ENCODE data around the gene GLRA1. TPM values are rescaled to one million over a fixed set of nuclear protein-coding genes. Genes with fewer than 3 reads are reported as not detected.
"Not testable (repeated sequence)": the region's sequence is repeated elsewhere in the genome, so short reads cannot be mapped to it uniquely, and the experiment has no call there.

Gene GLRA1
- total RNA-seq, 1 donor from 2014 or later, result not detected

DNA sequence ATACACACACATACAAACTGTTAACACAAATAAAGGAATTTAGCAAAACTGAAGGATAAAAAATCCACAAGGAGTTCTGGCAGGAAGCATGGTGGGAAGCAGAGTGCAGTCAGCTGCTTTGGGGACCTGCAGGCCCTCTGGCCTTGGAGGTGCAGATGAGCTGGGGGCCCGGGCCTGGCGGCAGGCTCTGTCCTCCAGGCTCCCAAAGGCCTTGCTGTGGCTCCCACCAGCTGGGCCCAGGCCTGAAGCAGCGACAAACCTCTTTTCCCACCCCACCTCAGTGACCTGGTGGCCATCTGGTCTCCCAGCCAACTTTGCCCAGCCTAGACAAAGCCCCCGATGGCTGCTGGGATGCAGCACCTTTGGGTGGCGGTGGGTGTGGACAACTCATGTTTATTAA lies 67.8 kb downstream of the GLRA1 start:
- no peak for DNase-seq (ENCODE audit: low read depth)
- Histone ChIP-seq H3K27me3 (ENCODE audit: control insufficient read depth, insufficient read depth, low read length) (no peaks in the 10 kb centered on the region), H3K36me3 (ENCODE audit: control insufficient read depth, insufficient read depth, low read length) (no peaks in the 10 kb centered on the region), H3K4me3 (ENCODE audit: low read depth, low read length) (no peak overlapping the region)
- no peak for FAIRE-seq
- TF ChIP-seq, protein P1, sequence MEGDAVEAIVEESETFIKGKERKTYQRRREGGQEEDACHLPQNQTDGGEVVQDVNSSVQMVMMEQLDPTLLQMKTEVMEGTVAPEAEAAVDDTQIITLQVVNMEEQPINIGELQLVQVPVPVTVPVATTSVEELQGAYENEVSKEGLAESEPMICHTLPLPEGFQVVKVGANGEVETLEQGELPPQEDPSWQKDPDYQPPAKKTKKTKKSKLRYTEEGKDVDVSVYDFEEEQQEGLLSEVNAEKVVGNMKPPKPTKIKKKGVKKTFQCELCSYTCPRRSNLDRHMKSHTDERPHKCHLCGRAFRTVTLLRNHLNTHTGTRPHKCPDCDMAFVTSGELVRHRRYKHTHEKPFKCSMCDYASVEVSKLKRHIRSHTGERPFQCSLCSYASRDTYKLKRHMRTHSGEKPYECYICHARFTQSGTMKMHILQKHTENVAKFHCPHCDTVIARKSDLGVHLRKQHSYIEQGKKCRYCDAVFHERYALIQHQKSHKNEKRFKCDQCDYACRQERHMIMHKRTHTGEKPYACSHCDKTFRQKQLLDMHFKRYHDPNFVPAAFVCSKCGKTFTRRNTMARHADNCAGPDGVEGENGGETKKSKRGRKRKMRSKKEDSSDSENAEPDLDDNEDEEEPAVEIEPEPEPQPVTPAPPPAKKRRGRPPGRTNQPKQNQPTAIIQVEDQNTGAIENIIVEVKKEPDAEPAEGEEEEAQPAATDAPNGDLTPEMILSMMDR (IDR thresholded peaks at IDR 0.05; ENCODE audit: insufficient read depth, low read length, severe bottlenecking), result no peak

DNA sequence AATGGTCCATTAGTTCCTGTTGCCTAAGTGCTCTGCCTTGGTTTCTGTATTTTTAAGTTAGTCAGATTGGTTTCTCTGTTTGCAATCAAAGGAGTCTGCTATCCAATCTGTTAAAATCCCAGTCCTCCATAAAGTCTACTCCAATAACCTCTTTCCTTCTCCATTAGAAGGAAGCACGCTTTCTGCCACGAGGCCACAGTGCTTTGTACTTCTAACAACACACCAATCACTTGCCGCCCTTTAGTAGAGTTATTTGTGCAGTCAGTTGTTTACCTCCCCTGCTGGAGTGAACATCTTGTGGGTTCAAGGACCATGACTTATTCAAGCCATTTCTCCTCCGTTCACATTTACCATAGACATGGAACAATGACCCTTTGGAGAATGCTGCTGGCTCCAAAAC lies 69.0 kb downstream of the GLRA1 start:
- Histone ChIP-seq H3K27me3 (ENCODE audit: control insufficient read depth, insufficient read depth, low read length) (no peaks in the 10 kb centered on the region), H3K4me3 (ENCODE audit: low read depth, low read length) (no peak overlapping the region), H3K36me3 (ENCODE audit: control insufficient read depth, insufficient read depth, low read length) (no peaks in the 10 kb centered on the region)
- FAIRE-seq, result no peak
- no peak for DNase-seq (ENCODE audit: low read depth)
- TF ChIP-seq, protein P1 (IDR thresholded peaks at IDR 0.05; ENCODE audit: insufficient read depth, low read length, severe bottlenecking), result no peak

DNA sequence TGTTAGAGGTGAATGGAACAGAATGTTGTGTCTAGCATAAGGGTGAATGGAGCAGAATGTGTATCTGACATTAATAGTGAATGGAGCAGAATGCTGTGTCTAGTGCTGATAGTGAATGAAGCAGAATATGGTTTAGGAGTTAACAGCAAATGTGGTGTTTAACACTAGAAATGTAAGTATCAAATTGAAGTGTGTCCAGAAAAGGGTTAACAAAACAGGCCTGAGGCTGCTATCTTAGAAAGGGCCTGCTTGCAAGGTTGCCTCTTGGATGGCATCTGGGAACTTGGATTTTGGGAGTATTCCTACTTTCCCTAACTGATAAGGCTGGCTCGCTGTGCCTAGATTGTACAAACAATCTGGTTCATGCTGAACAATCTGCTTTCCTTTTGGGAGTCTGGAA lies 76.8 kb downstream of the GLRA1 start:
- Histone ChIP-seq H3K36me3 (ENCODE audit: control insufficient read depth, insufficient read depth, low read length) (no peaks in the 10 kb centered on the region), H3K27me3 (ENCODE audit: control insufficient read depth, insufficient read depth, low read length) (no peaks in the 10 kb centered on the region), H3K4me3 (ENCODE audit: low read depth, low read length) (no peak overlapping the region)
- TF ChIP-seq, protein P1 (IDR thresholded peaks at IDR 0.05; ENCODE audit: insufficient read depth, low read length, severe bottlenecking), result no peak
- DNase-seq (ENCODE audit: low read depth) (no peak), FAIRE-seq (no peak)

DNA sequence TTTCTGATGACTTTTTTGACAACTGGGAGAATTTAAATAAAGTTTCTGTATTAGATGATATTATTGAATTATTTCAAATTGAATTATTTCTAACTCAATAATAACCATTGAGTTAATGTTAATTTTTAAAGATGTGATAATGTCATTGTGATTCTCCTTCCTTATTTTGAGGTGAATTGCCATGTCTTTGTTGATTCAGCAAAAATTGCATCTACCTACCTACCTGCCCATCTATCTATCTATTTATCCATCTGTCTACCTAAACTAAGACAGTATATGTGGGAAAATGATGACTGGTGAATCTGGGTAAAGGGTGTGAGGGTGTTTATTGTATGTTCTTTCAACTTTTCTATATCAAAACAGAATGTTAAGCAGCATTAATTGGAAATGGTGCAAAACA lies 77.9 kb downstream of the GLRA1 start:
- FAIRE-seq, result no peak
- no peak for DNase-seq (ENCODE audit: low read depth)
- H3K4me3 ChIP-seq (ENCODE audit: low read depth, low read length), result no peak overlapping the region
- H3K36me3 ChIP-seq (ENCODE audit: control insufficient read depth, insufficient read depth, low read length), result no peaks in the 10 kb centered on the region
- TF ChIP-seq, protein P1 (IDR thresholded peaks at IDR 0.05; ENCODE audit: insufficient read depth, low read length, severe bottlenecking), result no peak
- no peaks in the 10 kb centered on the region for H3K27me3 ChIP-seq (ENCODE audit: control insufficient read depth, insufficient read depth, low read length)

DNA sequence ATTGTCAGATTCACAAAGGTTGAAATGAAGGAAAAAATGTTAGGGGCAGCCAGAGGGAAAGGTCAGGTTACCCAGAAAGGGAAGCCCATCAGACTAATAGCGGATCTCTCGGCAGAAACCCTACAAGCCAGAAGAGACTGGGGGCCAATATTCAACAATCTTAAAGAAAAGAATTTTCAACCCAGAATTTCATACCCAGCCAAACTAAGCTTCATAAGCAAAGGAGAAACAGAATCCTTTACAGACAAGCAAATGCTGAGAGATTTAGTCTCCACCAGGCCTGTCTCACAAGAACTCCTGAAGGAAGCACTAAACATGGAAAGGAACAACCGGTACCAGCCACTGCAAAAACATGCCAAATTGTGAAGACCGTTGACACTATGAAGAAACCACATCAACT lies 91.8 kb downstream of the GLRA1 start:
- not testable (repeated sequence) for FAIRE-seq; H3K4me3 ChIP-seq (ENCODE audit: low read depth, low read length); H3K27me3 ChIP-seq (ENCODE audit: control insufficient read depth, insufficient read depth, low read length); H3K36me3 ChIP-seq (ENCODE audit: control insufficient read depth, insufficient read depth, low read length); DNase-seq (ENCODE audit: low read depth)

DNA sequence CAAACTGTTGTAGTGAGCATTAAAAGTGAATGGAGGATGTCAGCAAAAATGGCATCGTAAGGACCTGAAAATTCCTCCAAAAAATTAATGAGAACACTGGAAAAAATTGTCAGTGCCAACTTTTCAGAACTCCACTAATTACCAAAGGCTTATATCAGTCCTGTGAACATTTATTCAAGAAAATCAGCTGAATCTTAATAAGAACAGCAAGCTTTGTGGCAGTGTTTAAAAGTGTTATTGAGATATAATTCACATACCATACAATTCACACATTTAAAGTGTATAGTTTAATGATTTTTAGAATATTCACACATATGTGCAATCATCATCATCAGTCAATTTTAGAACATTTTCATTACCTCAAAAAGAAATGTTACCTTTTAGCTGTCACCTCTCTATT lies 95.3 kb downstream of the GLRA1 start:
- H3K27me3 ChIP-seq (ENCODE audit: control insufficient read depth, insufficient read depth, low read length), result no peaks in the 10 kb centered on the region
- FAIRE-seq (no peak), DNase-seq (ENCODE audit: low read depth) (no peak)
- H3K36me3 ChIP-seq (ENCODE audit: control insufficient read depth, insufficient read depth, low read length), result no peaks in the 10 kb centered on the region
- H3K4me3 ChIP-seq (ENCODE audit: low read depth, low read length), result no peak overlapping the region
- TF ChIP-seq, protein P1 (IDR thresholded peaks at IDR 0.05; ENCODE audit: insufficient read depth, low read length, severe bottlenecking), result no peak
